Peyer's patch (tissue), 4 donors: Measurements from ENCODE around the gene ELF4. TPM values are rescaled to one million over a fixed set of nuclear protein-coding genes. Genes with fewer than 3 reads are reported as not detected.

Experiments
- DNase-seq, 3 donors: peaks; one replicate each; pipeline ENCODE4 v3.0.0-alpha.2; 2017 to 2019
- H3K27ac ChIP-seq, 4 donors: fragments of 200-600 bp; sonication (generic); one replicate each; pipeline ENCODE4 v1.5.1; 2016 to 2019
- H3K27me3 ChIP-seq, 2 donors: fragments of 200-600 bp; sonication (generic); one replicate each; pipeline ENCODE4 v1.5.1; 2019
- H3K36me3 ChIP-seq, 3 donors: fragments of 200-600 bp; sonication (generic); one replicate each; pipeline ENCODE4 v1.5.1; 2016 to 2019
- H3K4me1 ChIP-seq, 4 donors: fragments of 200-600 bp; sonication (generic); one replicate each; pipeline ENCODE4 v1.5.1; 2016 to 2019
- H3K4me3 ChIP-seq, 4 donors: fragments of 200-600 bp; sonication (generic); 1 replicate in 3 of 4; 2 replicates in 1 of 4; pipeline ENCODE4 v1.5.1; 2016 to 2019; ENCODE audit warnings: mild to moderate bottlenecking in 1 of 4
- H3K9me3 ChIP-seq, 4 donors: fragments of 200-600 bp; sonication (generic); one replicate each; pipeline ENCODE4 v1.5.1; 2016 to 2019; ENCODE audit warnings: mild to moderate bottlenecking in 1 of 4
- POLR2A ChIP-seq, 2 donors: fragments of 450-650 bp; IDR thresholded peaks; one replicate each; pipeline ENCODE4 v1.5.1; 2017; ENCODE audit warnings: antibody characterized with exemption in 2 of 2, mild to moderate bottlenecking in 2 of 2, moderate library complexity in 2 of 2
- total RNA-seq, 4 donors: library from RNA; depleted of rRNA; stranded (reverse); fragments of >200 nt; gene quantifications; one replicate each; pipeline ENCODE4 v1.1.0, GENCODE V29; 2016
- TF ChIP-seq, protein P1 (sequence below), 6 experiments: fragments of 450-650 bp in 4 of 6; fragments of 200-600 bp in 2 of 6; sonication (generic) in 1 of 6; IDR thresholded peaks; one replicate each; pipeline ENCODE4 v1.5.1; 2017 to 2019; ENCODE audit warnings: antibody characterized with exemption in 6 of 6, mild to moderate bottlenecking in 3 of 6, moderate library complexity in 1 of 6

ELF4 gene
- total RNA-seq, 4 donors from 2014 or later, result 17.3 to 47.3 (median 43.7) TPM

DNA sequence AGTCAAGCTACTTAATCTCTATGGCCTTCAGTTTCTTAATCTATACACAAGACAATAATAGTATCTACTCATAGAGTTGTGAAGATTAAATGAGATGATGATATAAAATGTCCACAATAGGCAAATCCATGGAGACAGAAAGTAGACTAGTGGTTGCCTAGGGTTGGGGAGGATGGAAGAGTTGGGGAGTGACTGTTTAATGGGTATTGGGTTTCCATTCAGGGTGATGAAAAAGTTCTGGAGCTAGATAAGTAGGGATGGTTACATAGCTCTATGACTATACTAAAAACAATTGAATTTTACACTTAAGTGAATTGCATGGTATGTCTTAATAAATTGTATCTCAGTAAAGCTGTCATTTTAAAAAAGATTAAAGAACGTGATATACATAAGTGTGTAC lies 92.2 kb downstream of the ELF4 start:
- TF ChIP-seq, protein P1, sequence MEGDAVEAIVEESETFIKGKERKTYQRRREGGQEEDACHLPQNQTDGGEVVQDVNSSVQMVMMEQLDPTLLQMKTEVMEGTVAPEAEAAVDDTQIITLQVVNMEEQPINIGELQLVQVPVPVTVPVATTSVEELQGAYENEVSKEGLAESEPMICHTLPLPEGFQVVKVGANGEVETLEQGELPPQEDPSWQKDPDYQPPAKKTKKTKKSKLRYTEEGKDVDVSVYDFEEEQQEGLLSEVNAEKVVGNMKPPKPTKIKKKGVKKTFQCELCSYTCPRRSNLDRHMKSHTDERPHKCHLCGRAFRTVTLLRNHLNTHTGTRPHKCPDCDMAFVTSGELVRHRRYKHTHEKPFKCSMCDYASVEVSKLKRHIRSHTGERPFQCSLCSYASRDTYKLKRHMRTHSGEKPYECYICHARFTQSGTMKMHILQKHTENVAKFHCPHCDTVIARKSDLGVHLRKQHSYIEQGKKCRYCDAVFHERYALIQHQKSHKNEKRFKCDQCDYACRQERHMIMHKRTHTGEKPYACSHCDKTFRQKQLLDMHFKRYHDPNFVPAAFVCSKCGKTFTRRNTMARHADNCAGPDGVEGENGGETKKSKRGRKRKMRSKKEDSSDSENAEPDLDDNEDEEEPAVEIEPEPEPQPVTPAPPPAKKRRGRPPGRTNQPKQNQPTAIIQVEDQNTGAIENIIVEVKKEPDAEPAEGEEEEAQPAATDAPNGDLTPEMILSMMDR (IDR thresholded peaks at IDR 0.05), result no peak
- no peak for TF ChIP-seq POLR2A (IDR thresholded peaks at IDR 0.05)
- Histone ChIP-seq H3K27me3 (no peaks in the 10 kb centered on the region), H3K36me3 (peaks cover 0 to 18% (median 0%) of the 10 kb centered on the region in 3 donors)

DNA sequence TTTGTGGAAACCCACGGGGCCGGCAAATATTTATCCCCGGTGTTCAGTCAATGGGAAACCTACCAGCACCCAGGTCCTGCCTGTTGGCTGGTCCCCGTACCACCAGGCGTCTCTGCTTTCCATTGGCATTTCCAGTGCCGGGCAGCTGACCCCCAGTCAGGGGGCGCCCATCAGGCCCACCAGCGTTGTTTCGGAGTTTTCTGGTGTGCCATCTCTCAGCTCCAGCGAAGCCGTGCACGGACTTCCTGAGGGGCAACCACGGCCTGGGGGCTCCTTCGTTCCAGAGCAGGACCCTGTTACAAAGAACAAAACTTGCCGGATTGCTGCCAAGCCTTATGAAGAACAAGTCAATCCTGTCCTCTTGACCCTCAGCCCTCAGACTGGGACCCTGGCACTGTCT lies 95.1 kb downstream of the ELF4 start:
- no peak overlapping the region for H3K4me3 ChIP-seq
- TF ChIP-seq, protein P1 (IDR thresholded peaks at IDR 0.05), result no peak
- TF ChIP-seq POLR2A (IDR thresholded peaks at IDR 0.05), result no peak
- no peaks in the 10 kb centered on the region for H3K4me1 ChIP-seq
- DNase-seq, result no peak
- H3K27me3 ChIP-seq, result no peaks in the 10 kb centered on the region
- H3K36me3 ChIP-seq, result peaks cover 0 to 13% (median 0%) of the 10 kb centered on the region in 3 donors
- H3K9me3 ChIP-seq, result no peaks in the 10 kb centered on the region
- no peak overlapping the region for H3K27ac ChIP-seq

More for the DNA sequence above, 92.2 kb downstream of the ELF4 start:
- Histone ChIP-seq H3K27ac (no peak overlapping the region), H3K4me3 (no peak overlapping the region), H3K9me3 (no peaks in the 10 kb centered on the region), H3K4me1 (no peaks in the 10 kb centered on the region)
- no peak for DNase-seq

Other genes with a start within 250 kb of the ELF4 start
- gene UTP14A, start 204.3 kb downstream of the ELF4 start, total RNA-seq, result 10 to 100 TPM in 3 of 4 donors, 1 to 10 TPM in 1; 8.6 to 46.2 (median 11.2) TPM
- gene BCORL1, start 127.9 kb downstream of the ELF4 start, total RNA-seq, result 10 to 100 TPM in 3 of 4 donors, 1 to 10 TPM in 1; 7.4 to 16.5 (median 11.5) TPM
- 10 to 100 TPM; 16.5 to 44.9 (median 37.4) TPM for gene AIFM1, start 55.3 kb upstream of the ELF4 start, total RNA-seq
- gene RAB33A, start 61.5 kb upstream of the ELF4 start, total RNA-seq, result 1 to 10 TPM in 1 of 4 donors, under 1 TPM in 2, not detected in 1; 0.67 to 1.3 (median 0.88) TPM
- gene ZNF280C, start 158.4 kb upstream of the ELF4 start, total RNA-seq, result 10 to 100 TPM in 1 of 4 donors, 1 to 10 TPM in 3; 1.8 to 12.4 (median 4.1) TPM
- 10 to 100 TPM in 2 of 4 donors, 1 to 10 TPM in 1, not detected in 1; 3.5 to 13.2 (median 11.1) TPM for gene SLC25A14, start 229.4 kb upstream of the ELF4 start, total RNA-seq